Ammon's horn (tissue), 1 donor: ENCODE data around the gene ADSL.
"Not testable (repeated sequence)": the region's sequence is repeated elsewhere in the genome, so short reads cannot be mapped to it uniquely, and the experiment has no call there.

Experiments used
- DNase-seq: peaks from one replicate; pipeline ENCODE4 v3.0.0-alpha.2; 2016; ENCODE audit warnings: low spot score

ADSL gene

DNA sequence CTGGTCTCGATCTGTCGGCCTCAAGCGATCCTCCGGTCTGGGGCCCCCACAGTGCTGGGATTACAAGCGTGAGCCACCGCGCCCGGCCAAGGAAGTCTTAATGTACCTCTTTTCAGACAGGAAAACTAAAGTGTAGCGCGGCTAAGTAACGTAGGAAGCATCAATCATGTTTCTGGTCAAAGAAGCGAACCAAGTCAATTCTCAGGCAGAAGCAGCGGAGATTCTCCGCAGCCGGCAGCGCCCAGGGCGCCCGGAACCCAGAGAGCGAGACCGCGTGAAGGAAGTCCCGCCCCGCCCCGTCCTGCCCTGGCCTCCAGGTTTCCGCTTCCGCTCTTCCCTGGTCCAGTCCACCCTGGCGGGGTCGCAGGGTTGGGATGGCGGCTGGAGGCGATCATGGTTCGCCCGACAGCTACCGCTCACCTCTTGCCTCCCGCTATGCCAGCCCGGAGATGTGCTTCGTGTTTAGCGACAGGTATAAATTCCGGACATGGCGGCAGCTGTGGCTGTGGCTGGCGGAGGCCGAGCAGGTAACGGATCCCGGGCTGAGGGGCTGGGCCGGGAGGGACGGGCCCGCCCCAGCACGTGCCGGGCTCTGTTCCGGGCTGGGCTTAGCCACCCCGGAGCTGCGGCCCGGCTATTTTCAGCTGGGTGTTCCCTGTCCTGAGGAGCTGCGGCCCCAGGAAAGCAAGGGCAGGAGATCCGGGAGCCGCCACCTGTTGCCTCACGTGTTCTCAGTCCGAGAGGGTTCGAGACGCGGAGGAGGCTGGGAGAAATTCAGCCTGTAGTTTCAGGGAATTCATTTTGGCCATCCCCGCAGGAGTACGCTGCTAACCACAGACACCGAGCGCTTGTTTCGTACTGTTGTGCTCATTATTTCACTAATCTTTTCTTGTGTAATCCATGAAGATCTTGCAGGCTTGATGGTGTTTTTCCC, at the start of gene ADSL:
Gene ADSL (plus strand): TSS at position 316 of the 934 bp plus-strand sequence. CDS start 59 bp downstream, at position 375.
- DNase-seq = peak; percentile 93

DNA sequence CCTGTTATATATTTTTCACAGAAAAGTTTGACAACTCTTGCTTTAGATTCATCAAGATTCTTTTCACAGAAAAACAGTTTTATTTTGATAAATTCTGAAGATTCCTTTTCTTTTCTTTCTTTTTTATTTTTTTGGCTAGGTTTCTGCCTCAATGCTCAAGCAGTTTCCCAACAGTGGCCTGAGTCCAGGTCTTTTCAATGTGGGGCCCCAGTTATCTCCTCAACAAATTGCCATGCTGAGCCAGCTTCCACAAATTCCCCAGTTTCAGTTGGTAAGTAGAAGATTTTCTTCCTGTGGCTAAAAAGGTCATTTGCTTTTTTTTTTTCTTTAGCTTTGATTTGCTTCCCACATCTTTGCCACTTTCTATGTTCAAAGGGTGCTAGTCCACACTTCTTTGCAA, 46.0 kb upstream of the ADSL start:
- no peak for DNase-seq

DNA sequence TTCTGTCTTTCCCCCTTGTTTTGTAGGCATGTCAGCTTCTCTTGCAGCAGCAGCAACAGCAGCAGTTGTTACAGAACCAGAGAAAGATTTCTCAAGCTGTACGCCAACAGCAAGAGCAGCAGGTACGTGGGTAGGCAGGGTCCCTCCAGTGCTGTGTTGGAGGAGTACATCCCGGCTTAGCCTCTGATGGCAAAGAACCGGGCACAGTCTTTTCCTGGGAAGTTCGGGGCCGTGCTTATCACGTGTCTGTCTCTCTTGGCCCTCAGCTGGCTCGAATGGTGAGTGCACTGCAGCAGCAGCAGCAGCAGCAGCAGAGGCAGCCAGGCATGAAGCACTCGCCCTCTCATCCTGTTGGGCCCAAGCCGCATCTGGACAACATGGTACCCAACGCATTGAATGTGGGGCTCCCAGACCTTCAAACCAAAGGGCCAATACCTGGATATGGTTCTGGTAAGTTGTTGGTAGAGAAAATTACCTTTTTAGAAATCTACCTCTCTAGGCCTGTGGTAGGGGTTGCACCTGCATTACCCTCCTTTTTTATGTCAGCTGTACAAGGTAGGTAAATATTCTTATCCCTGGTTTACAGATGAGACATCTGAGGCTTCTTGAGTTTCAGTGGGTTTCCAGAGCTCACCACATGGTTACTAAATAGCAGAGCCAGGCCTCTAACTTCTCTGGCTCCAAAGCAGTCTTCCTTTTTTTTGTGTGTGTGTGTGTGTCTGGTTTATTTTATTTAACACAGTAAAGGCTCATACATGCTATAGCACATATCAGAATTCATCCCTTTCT, 45.2 kb upstream of the ADSL start:
- DNase-seq = peak; percentile 20

DNA sequence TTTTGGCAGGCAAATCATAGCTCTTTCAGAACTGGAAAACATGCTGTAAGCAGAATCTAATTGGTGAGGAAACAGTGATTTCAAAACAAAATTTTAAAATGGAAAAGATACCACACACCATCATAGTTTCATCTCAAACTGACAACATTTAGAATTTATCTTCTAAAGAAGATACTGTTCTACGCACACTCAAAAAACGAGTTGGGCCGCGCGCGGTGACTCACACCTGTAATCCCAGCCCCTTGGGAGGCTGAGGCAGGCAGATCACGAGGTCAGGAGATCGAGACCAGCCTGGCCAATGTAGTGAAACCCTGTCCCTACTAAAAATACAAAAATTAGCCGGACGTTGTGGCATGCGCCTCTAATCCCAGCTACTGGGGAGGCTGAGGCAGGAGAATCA, 44.2 kb upstream of the ADSL start:
- no peak for DNase-seq

GRCh38 chr22:40305625-40306024, 40.7 kb upstream of the ADSL start:
- DNase-seq = no peak

GRCh38 chr22:40308999-40309573, 37.2 kb upstream of the ADSL start:
- DNase-seq = no peak

DNA sequence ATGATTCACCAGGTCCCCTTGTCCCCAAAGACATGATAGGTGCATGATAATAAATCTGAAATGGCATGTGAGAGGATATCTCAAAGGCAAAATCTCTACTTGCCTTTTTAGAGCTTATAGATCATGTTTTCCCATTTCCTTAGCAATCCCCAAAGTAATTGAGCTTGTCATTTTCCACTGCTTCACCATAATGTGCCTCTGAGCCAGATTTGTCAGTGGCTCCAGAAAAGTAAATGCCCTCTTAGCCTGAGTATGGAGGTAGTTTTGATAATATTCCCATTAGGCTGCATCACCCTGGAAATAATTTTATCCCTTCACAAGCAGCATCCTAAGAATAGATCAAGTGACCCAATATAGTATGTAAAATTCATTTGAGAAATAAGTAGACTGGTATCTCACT, 36.7 kb upstream of the ADSL start:
- no peak for DNase-seq

DNA sequence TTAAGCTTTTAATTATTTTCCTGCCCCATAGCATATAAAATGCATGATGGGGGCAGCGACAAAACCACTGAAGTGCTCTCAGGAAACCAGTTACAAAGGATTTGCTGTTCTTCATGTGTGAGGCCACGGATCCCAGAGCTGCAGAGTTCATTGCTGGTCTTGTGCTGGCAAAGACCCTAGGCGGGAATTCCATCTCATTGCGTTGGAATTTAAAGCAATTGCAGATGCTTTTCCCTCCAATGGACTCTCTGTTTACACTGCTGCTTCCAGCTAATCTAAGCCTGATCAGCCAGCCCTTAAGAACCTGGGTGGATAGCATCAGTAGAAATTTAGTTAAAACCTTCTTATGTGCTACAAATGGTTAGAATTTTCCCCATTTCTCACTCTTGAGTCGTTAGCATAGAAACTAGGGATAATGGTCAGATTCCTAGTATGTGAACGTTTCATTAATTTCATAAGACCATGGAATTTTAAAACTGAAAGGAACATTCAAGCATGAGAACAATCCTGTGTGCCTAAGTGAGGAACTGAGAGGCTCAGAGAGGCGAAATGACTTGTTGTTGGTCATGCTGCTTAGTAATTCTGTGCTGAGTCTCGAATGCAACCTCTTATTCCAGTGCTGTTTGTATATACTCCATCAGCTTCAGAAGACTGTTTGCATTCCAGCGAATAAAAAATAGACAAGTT, 36.1 kb upstream of the ADSL start:
- no peak for DNase-seq

- DNase-seq = no peak
These were observed 35.6 kb upstream of the ADSL start for GRCh38 chr22:40310768-40311120.

GRCh38 chr22:40311646-40312045, 34.7 kb upstream of the ADSL start:
- not testable (repeated sequence) for DNase-seq

GRCh38 chr22:40312050-40312449, 34.2 kb upstream of the ADSL start:
- no peak for DNase-seq

DNA sequence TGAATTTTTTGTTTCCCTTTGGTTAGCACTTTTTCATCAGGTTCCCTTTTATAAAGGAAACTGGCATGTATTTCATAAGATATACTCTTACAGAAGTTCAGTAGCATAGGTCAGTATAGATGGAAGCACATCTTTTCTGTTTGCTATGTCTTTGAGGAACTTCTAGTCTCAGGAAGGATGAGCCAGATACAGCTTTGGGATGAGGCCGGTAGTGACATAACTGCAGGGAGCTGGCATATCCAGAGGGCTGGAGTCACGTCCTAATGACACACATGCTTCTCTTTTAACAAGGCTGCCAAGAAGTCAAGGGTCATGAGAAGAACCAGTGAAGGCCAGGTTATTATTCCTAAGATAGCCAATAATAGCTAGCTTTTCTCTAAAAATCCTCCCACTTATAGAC, 33.3 kb upstream of the ADSL start:
- DNase-seq = no peak

GRCh38 chr22:40314041-40314440, 32.3 kb upstream of the ADSL start:
- DNase-seq = no peak

DNA sequence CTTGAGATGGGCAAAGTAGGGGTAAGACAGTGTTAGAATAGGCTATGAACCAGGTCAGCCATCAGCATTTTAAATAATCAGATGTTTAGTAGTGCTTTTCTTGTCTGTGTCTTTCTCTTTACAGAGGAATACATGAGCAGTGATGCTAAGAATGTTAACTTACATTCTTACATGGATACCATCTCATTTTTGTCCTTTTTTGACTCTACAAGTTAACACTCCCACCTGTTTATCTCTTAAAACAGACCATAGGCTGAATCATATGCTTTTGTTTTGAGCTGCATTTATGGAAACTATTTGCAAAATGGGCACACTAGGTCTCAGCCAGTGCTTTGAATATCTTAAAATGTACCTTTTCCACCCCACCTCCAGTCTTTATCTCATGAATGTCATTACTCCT, 25.6 kb upstream of the ADSL start:
- DNase-seq = no peak

GRCh38 chr22:40322021-40322420, 24.3 kb upstream of the ADSL start:
- DNase-seq = no peak

DNA sequence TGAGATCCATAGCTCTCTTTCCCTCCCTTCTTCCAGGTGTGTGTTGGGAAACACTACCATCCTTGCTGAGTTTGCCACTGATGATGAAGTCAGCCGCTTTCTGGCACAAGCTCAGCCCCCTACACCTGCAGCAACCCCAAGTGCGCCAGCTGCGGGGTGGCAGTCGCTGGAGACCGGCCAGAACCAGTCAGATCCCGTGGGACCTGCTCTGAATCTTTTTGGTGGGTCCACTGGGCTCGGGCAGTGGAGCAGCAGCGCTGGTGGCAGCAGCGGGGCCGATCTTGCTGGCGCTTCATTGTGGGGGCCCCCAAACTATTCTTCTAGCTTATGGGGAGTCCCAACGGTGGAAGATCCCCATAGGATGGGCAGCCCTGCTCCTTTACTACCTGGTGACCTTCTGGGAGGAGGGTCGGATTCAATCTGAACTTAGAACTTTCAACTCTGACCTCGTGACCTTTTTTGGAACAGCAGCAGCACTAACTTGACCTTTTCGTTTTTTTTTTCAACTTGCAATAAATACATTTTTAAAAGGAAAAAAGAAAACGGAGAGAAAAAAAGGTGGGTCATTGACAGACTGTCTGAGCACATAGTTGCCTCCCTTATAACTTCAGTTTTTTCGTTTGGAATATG, 23.4 kb upstream of the ADSL start:
- no peak for DNase-seq

DNA sequence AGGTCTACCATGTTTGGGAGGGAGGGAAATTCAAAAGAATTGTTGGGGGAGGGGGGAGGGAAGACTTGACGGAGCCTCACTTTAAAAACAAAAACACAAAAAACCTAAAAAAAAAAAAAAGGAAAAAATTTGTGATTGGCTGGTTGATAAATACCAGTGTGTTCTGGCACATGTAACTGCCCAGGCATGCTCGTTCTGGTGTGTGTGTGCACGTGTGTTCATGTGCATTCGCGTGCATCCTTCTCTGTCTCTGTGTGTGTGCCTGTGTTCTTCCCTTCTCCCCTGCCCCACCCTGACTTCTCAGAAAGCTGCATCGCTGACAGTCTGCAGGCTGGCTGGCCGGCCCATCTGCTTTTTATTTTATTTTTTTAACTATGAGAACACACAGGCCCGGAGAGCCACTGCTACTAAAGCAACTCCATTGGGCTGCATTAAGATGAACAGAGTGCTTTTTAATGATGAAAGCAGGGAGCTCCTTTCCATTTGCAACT, 22.6 kb upstream of the ADSL start:
- no peak for DNase-seq

DNA sequence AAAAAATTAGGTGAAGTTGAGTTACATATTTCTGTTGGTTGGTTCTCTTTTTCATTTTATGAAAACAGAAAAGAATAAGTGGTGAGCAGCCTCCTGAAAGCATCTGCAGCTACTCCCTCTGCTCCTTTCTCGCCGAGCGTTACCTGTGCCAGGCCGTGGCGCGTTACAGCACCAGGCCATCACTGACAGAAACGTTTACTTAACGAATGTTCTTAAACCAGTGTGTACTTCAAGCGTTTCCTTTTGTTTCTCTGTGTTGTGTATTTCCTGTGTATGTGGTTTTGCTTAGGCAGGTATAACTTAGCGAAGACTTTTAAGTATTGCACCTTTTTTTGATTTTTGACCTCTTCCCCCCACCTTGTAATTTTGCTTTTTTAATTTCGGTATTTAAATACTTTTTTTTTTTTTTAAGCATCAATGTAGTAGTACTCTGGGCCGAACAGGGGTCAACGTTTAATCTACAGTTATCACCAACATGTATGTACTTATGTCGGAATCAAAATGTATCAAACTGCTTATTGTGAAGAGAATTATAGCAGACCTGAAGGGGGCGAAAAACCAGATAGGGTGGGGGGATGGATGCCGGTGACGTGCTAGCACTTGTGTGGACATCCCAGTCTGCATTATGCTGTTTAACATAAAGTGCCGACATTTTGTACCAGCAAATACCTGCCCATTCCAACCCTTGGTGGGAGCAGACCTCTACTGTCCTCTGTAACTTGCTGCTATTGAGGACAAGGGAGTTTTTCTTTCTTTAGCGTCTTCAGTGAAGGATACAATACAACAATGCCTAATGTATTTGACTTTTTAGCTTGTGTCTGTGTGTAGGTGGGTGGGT, 21.6 kb upstream of the ADSL start:
- DNase-seq = no peak

GRCh38 chr22:40325315-40325714, 21.0 kb upstream of the ADSL start:
- DNase-seq = no peak

DNA sequence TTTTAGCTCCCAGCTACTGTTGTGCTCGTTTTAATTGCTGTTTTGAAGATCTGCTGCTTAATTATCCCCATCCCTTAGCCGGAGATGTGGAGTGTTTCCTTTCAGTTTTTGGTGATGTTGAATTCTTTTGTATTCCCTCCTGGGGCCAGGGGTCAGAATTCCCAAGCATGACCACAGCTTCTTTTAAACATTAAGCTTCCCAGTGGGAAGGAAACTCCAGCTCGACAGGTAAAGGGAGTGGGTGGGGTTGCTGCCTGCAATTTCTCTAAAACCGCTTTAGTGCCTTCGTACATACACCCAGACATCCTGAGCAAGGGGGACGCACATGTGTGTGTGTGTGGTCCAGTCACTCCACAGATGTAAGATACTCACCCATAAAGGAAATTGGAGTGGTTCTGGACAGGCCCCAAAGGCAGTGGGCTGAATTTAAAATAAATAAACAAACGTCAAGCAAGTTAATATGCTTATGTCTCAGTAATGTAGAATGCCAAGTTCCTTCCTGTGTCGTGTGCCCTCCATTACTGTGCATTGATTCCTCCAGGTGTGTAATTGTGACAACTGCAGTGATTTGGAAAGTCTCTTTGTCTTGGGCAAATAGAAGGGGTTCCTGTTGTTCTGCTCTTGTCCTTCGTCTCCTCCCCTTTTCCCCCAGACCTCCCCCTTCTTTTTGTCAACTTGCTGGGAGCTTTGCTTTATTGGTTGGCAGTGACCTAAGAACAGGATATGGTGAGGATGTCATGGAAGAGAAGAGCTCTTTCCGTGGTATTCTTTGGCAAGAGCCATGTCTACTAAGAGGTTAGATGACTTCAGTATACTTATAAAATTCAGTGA, 19.2 kb upstream of the ADSL start:
- DNase-seq = no peak
